HEK293 (cell line): ENCODE data around the gene TRAPPC4.

Source experiments
- HOXA7 ChIP-seq: sonication (generic); formaldehyde crosslinking; IDR thresholded peaks from 2 replicates; pipeline ENCODE4 v1.8.1; 2022; ENCODE audit warnings: missing genetic modification reagents, borderline replicate concordance
- IKZF3 ChIP-seq: fragments of 450-650 bp; IDR thresholded peaks from 2 replicates; pipeline ENCODE4 v1.5.0; 2018; ENCODE audit warnings: missing biosample characterization, mild to moderate bottlenecking, missing genetic modification characterization, moderate library complexity
- KLF16 ChIP-seq: fragments of 450-650 bp; formaldehyde crosslinking; IDR thresholded peaks from 2 replicates; pipeline ENCODE4 v1.5.1; 2017; ENCODE audit warnings: missing biosample characterization, missing genetic modification characterization
- KLF8 ChIP-seq: fragments of 450-650 bp; formaldehyde crosslinking; IDR thresholded peaks from 2 replicates; pipeline ENCODE4 v1.5.1; 2016; ENCODE audit warnings: missing biosample characterization, missing genetic modification characterization
- WT1 ChIP-seq: fragments of 450-650 bp; formaldehyde crosslinking; IDR thresholded peaks from 2 replicates; pipeline ENCODE4 v1.5.1; 2016; ENCODE audit warnings: missing biosample characterization, missing genetic modification characterization
- ZBTB8A ChIP-seq: fragments of 450-650 bp; formaldehyde crosslinking; IDR thresholded peaks from 2 replicates; pipeline ENCODE4 v1.5.1; 2016; ENCODE audit warnings: missing biosample characterization, missing genetic modification characterization
- ZFP69B ChIP-seq: fragments of 450-650 bp; formaldehyde crosslinking; IDR thresholded peaks from 2 replicates; pipeline ENCODE4 v1.5.1; 2016; ENCODE audit warnings: missing biosample characterization, missing genetic modification characterization
- ZNF132 ChIP-seq: fragments of 450-650 bp; formaldehyde crosslinking; IDR thresholded peaks from 2 replicates; pipeline ENCODE4 v1.5.1; 2017; ENCODE audit warnings: missing biosample characterization, missing genetic modification characterization, borderline replicate concordance
- ZNF138 ChIP-seq: fragments of 450-650 bp; formaldehyde crosslinking; IDR thresholded peaks from 2 replicates; pipeline ENCODE4 v1.5.1; 2016; ENCODE audit warnings: missing biosample characterization, missing genetic modification characterization, borderline replicate concordance
- ZNF146 ChIP-seq: fragments of 450-650 bp; formaldehyde crosslinking; IDR thresholded peaks from 2 replicates; pipeline ENCODE4 v1.5.1; 2016; ENCODE audit warnings: missing biosample characterization, missing genetic modification characterization
- ZNF157 ChIP-seq: fragments of 450-650 bp; formaldehyde crosslinking; IDR thresholded peaks from 2 replicates; pipeline ENCODE4 v1.5.1; 2016; ENCODE audit warnings: missing biosample characterization, missing genetic modification characterization
- ZNF16 ChIP-seq: fragments of 450-650 bp; formaldehyde crosslinking; IDR thresholded peaks from 2 replicates; pipeline ENCODE4 v1.5.1; 2016; ENCODE audit warnings: low read depth, missing biosample characterization, missing genetic modification characterization
- ZNF223 ChIP-seq: fragments of 450-650 bp; formaldehyde crosslinking; IDR thresholded peaks from 2 replicates; pipeline ENCODE4 v1.5.1; 2016; ENCODE audit warnings: missing biosample characterization, missing genetic modification characterization
- ZNF23 ChIP-seq: fragments of 450-650 bp; formaldehyde crosslinking; IDR thresholded peaks from 2 replicates; pipeline ENCODE4 v1.5.1; 2016; ENCODE audit warnings: missing biosample characterization, missing genetic modification characterization, borderline replicate concordance
- ZNF24 ChIP-seq: fragments of 450-650 bp; formaldehyde crosslinking; IDR thresholded peaks from 2 replicates; pipeline ENCODE4 v1.5.1; 2016; ENCODE audit warnings: missing biosample characterization, missing genetic modification characterization
- ZNF274 ChIP-seq, 2 experiments: fragments of 200-500 bp in 1 of 2; fragments of 450-650 bp in 1 of 2; sonication (Bioruptor generic) in 1 of 2; formaldehyde crosslinking in 1 of 2; IDR thresholded peaks; 2 replicates each; pipeline versions ENCODE4 v1.5.1 to v1.6.1; 2014 to 2016; ENCODE audit warnings: borderline replicate concordance in 1 of 2, inconsistent platforms in 1 of 2, low read length in 1 of 2, missing biosample characterization in 1 of 2, missing genetic modification characterization in 1 of 2
- ZNF341 ChIP-seq: fragments of 450-650 bp; formaldehyde crosslinking; IDR thresholded peaks from 2 replicates; pipeline ENCODE4; 2016; ENCODE audit warnings: low read depth, missing biosample characterization, missing genetic modification characterization
- ZNF707 ChIP-seq: fragments of 450-650 bp; formaldehyde crosslinking; IDR thresholded peaks from 2 replicates; pipeline ENCODE4 v1.5.1; 2016; ENCODE audit warnings: missing biosample characterization, missing genetic modification characterization
- TF ChIP-seq, protein P1 (sequence below): fragments of 450-650 bp; formaldehyde crosslinking; IDR thresholded peaks from 2 replicates; pipeline ENCODE4 v1.5.1; 2016; ENCODE audit warnings: missing biosample characterization, missing genetic modification characterization
- TF ChIP-seq, protein P2 (sequence below): fragments of 450-650 bp; IDR thresholded peaks from 2 replicates; pipeline ENCODE4 v1.5.1; 2018; ENCODE audit warnings: missing biosample characterization, missing genetic modification characterization
- TF ChIP-seq, protein P3 (sequence below): fragments of 450-650 bp; formaldehyde crosslinking; optimal IDR thresholded peaks from 2 replicates; pipeline ENCODE3; 2016; ENCODE audit warnings: missing biosample characterization, mild to moderate bottlenecking, missing genetic modification characterization
- TF ChIP-seq, protein P4 (sequence below): fragments of 450-650 bp; formaldehyde crosslinking; IDR thresholded peaks from 2 replicates; pipeline ENCODE4 v1.5.1; 2016; ENCODE audit warnings: missing biosample characterization, missing genetic modification characterization
- TF ChIP-seq, protein P5 (sequence below): fragments of 450-650 bp; formaldehyde crosslinking; IDR thresholded peaks from 2 replicates; pipeline ENCODE4 v1.5.1; 2016; ENCODE audit warnings: missing biosample characterization, missing genetic modification characterization
- TF ChIP-seq, protein P6 (sequence below): fragments of 450-650 bp; formaldehyde crosslinking; IDR thresholded peaks from 2 replicates; pipeline ENCODE4 v1.5.1; 2016; ENCODE audit warnings: missing biosample characterization, missing genetic modification characterization
- TF ChIP-seq, protein P7 (sequence below): fragments of 450-650 bp; formaldehyde crosslinking; IDR thresholded peaks from 2 replicates; pipeline ENCODE4 v1.5.1; 2016; ENCODE audit warnings: missing biosample characterization, missing genetic modification characterization

The TRAPPC4 gene

DNA sequence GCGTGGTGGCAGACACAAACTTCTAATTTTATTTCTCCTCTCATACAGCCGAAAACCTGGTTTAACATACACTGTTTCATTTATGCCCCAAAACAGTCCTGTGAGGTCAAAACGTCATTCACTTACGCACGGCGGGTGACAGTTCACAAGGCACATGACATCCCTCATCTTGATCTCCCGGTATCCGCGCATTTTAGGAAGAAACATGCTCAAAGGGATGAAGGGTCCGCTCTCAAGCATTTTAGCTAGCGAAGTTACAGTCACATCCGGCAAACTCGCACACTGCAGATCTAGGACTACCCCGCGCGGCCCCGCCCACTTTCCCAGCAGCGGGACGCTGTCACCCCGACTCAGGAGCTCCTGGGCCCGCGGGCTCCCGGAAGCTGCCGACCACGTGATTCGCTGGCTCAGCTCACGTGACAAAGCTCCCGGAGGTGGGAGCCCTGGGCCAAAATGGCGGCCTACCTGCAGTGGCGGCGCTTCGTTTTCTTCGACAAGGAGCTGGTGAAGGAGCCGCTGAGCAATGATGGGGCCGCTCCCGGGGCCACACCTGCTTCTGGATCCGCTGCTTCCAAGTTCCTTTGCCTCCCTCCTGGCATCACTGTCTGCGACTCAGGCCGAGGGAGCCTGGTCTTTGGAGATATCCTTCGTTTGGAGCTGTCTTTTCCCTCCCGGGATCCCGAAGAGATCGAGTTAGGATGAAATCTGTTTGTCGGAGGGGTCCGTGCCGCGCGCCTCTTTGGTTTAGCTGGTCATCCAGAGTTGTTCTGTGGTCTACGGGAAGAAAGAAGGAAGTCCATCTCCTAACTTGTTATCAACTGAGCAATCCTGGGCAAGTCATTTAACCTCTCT, 49.0 kb downstream of the TRAPPC4 start, which contains the start of gene VPS11 (continued):
- TF ChIP-seq ZNF707 (no peak), ZNF132 (tag by site-specific recombination) (no peak), ZNF223 (no peak), WT1 (tag by site-specific recombination) (no peak), ZNF16 (tag by site-specific recombination) (no peak), HOXA7 (no peak), KLF8 (tag by site-specific recombination) (0 out of 2 replicates have a peak, but pooled peaks have one; percentile 40), ZNF146 (no peak), ZNF23 (tag by site-specific recombination) (no peak), ZNF157 (tag by site-specific recombination) (no peak), ZNF341 (tag by site-specific recombination) (no peak), ZFP69B (peak; percentile 19; the same call in 1 of the 2 replicates), ZNF138 (tag by site-specific recombination) (no peak), IKZF3 (tag by site-specific recombination) (peak; percentile 59; the same call in 1 of the 2 replicates), ZBTB8A (tag by site-specific recombination) (no peak), ZNF24 (peak; percentile 88), ZNF274 (IDR thresholded peaks at IDR 0.05; ENCODE audit: low read length) (no peak), ZNF274 (tag by site-specific recombination; IDR thresholded peaks at IDR 0.05; ENCODE audit: borderline replicate concordance) (no peak), KLF16 (tag by site-specific recombination) (peak; percentile 75)
- TF ChIP-seq, protein P1, sequence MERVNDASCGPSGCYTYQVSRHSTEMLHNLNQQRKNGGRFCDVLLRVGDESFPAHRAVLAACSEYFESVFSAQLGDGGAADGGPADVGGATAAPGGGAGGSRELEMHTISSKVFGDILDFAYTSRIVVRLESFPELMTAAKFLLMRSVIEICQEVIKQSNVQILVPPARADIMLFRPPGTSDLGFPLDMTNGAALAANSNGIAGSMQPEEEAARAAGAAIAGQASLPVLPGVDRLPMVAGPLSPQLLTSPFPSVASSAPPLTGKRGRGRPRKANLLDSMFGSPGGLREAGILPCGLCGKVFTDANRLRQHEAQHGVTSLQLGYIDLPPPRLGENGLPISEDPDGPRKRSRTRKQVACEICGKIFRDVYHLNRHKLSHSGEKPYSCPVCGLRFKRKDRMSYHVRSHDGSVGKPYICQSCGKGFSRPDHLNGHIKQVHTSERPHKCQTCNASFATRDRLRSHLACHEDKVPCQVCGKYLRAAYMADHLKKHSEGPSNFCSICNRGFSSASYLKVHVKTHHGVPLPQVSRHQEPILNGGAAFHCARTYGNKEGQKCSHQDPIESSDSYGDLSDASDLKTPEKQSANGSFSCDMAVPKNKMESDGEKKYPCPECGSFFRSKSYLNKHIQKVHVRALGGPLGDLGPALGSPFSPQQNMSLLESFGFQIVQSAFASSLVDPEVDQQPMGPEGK (tag by site-specific recombination), result peak; percentile 31; the same call in 1 of the 2 replicates
- TF ChIP-seq, protein P2, sequence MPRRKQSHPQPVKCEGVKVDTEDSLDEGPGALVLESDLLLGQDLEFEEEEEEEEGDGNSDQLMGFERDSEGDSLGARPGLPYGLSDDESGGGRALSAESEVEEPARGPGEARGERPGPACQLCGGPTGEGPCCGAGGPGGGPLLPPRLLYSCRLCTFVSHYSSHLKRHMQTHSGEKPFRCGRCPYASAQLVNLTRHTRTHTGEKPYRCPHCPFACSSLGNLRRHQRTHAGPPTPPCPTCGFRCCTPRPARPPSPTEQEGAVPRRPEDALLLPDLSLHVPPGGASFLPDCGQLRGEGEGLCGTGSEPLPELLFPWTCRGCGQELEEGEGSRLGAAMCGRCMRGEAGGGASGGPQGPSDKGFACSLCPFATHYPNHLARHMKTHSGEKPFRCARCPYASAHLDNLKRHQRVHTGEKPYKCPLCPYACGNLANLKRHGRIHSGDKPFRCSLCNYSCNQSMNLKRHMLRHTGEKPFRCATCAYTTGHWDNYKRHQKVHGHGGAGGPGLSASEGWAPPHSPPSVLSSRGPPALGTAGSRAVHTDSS (tag by site-specific recombination), result no peak
- TF ChIP-seq, protein P3, sequence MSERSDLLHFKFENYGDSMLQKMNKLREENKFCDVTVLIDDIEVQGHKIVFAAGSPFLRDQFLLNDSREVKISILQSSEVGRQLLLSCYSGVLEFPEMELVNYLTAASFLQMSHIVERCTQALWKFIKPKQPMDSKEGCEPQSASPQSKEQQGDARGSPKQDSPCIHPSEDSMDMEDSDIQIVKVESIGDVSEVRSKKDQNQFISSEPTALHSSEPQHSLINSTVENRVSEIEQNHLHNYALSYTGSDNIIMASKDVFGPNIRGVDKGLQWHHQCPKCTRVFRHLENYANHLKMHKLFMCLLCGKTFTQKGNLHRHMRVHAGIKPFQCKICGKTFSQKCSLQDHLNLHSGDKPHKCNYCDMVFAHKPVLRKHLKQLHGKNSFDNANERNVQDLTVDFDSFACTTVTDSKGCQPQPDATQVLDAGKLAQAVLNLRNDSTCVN (tag by site-specific recombination), result peak; percentile 63
- TF ChIP-seq, protein P4, sequence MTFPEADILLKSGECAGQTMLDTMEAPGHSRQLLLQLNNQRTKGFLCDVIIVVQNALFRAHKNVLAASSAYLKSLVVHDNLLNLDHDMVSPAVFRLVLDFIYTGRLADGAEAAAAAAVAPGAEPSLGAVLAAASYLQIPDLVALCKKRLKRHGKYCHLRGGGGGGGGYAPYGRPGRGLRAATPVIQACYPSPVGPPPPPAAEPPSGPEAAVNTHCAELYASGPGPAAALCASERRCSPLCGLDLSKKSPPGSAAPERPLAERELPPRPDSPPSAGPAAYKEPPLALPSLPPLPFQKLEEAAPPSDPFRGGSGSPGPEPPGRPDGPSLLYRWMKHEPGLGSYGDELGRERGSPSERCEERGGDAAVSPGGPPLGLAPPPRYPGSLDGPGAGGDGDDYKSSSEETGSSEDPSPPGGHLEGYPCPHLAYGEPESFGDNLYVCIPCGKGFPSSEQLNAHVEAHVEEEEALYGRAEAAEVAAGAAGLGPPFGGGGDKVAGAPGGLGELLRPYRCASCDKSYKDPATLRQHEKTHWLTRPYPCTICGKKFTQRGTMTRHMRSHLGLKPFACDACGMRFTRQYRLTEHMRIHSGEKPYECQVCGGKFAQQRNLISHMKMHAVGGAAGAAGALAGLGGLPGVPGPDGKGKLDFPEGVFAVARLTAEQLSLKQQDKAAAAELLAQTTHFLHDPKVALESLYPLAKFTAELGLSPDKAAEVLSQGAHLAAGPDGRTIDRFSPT (tag by site-specific recombination), result no peak
- TF ChIP-seq, protein P5, sequence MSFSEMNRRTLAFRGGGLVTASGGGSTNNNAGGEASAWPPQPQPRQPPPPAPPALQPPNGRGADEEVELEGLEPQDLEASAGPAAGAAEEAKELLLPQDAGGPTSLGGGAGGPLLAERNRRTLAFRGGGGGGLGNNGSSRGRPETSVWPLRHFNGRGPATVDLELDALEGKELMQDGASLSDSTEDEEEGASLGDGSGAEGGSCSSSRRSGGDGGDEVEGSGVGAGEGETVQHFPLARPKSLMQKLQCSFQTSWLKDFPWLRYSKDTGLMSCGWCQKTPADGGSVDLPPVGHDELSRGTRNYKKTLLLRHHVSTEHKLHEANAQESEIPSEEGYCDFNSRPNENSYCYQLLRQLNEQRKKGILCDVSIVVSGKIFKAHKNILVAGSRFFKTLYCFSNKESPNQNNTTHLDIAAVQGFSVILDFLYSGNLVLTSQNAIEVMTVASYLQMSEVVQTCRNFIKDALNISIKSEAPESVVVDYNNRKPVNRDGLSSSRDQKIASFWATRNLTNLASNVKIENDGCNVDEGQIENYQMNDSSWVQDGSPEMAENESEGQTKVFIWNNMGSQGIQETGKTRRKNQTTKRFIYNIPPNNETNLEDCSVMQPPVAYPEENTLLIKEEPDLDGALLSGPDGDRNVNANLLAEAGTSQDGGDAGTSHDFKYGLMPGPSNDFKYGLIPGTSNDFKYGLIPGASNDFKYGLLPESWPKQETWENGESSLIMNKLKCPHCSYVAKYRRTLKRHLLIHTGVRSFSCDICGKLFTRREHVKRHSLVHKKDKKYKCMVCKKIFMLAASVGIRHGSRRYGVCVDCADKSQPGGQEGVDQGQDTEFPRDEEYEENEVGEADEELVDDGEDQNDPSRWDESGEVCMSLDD (tag by site-specific recombination), result peak; percentile 53; the same call in 1 of the 2 replicates
- TF ChIP-seq, protein P6, sequence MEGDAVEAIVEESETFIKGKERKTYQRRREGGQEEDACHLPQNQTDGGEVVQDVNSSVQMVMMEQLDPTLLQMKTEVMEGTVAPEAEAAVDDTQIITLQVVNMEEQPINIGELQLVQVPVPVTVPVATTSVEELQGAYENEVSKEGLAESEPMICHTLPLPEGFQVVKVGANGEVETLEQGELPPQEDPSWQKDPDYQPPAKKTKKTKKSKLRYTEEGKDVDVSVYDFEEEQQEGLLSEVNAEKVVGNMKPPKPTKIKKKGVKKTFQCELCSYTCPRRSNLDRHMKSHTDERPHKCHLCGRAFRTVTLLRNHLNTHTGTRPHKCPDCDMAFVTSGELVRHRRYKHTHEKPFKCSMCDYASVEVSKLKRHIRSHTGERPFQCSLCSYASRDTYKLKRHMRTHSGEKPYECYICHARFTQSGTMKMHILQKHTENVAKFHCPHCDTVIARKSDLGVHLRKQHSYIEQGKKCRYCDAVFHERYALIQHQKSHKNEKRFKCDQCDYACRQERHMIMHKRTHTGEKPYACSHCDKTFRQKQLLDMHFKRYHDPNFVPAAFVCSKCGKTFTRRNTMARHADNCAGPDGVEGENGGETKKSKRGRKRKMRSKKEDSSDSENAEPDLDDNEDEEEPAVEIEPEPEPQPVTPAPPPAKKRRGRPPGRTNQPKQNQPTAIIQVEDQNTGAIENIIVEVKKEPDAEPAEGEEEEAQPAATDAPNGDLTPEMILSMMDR (tag by site-specific recombination), result no peak
- TF ChIP-seq, protein P7, sequence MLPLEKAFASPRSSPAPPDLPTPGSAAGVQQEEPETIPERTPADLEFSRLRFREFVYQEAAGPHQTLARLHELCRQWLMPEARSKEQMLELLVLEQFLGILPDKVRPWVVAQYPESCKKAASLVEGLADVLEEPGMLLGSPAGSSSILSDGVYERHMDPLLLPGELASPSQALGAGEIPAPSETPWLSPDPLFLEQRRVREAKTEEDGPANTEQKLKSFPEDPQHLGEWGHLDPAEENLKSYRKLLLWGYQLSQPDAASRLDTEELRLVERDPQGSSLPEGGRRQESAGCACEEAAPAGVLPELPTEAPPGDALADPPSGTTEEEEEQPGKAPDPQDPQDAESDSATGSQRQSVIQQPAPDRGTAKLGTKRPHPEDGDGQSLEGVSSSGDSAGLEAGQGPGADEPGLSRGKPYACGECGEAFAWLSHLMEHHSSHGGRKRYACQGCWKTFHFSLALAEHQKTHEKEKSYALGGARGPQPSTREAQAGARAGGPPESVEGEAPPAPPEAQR (tag by site-specific recombination), result no peak
